Hepatocyte (in vitro differentiated cells): ENCODE data around the gene GPATCH2. TPM values are rescaled to one million over a fixed set of nuclear protein-coding genes. Genes with fewer than 3 reads are reported as not detected.
A peak's percentile ranks its signal among the peaks of the same experiment; 100 is the strongest.

Source experiments
- DNase-seq: peaks from one replicate; pipeline ENCODE4 v3.0.0-alpha.2; 2016; ENCODE audit warnings: low spot score
- H2AFZ ChIP-seq: fragments of 200-600 bp; sonication (generic); 2 replicates; pipeline ENCODE4 v1.6.0; 2016; ENCODE audit warnings: antibody characterized with exemption, mild to moderate bottlenecking
- H3K27ac ChIP-seq: fragments of 200-600 bp; sonication (generic); 2 replicates; pipeline ENCODE4 v1.5.1; 2016; ENCODE audit warnings: mild to moderate bottlenecking
- H3K27me3 ChIP-seq: fragments of 200-600 bp; sonication (generic); 2 replicates; pipeline ENCODE4 v1.6.1; 2016
- H3K36me3 ChIP-seq: fragments of 200-600 bp; sonication (generic); replicated peaks from 2 replicates; pipeline ENCODE4 v1.5.1; 2016; ENCODE audit warnings: low read depth; ENCODE audit not compliant: insufficient read depth
- H3K4me1 ChIP-seq: fragments of 200-600 bp; sonication (generic); 2 replicates; pipeline ENCODE4 v1.5.1; 2016; ENCODE audit warnings: mild to moderate bottlenecking, moderate library complexity; ENCODE audit not compliant: insufficient read depth
- H3K4me2 ChIP-seq: fragments of 200-600 bp; sonication (generic); 2 replicates; pipeline ENCODE4 v1.6.0; 2016
- H3K4me3 ChIP-seq: fragments of 200-600 bp; sonication (generic); 2 replicates; pipeline ENCODE4 v1.5.1; 2016; ENCODE audit warnings: mild to moderate bottlenecking
- H3K79me2 ChIP-seq: fragments of 200-600 bp; sonication (generic); 2 replicates; pipeline ENCODE4 v1.6.0; 2017; ENCODE audit warnings: mild to moderate bottlenecking
- H3K9me2 ChIP-seq: fragments of 200-600 bp; sonication (generic); replicated peaks from 2 replicates; pipeline ENCODE4 v1.6.0; 2017; ENCODE audit warnings: mild to moderate bottlenecking; ENCODE audit not compliant: insufficient read depth
- H3K9me3 ChIP-seq: fragments of 200-600 bp; sonication (generic); 2 replicates; pipeline ENCODE4 v1.5.1; 2016; ENCODE audit warnings: low read depth, mild to moderate bottlenecking
- H4K20me1 ChIP-seq: fragments of 200-600 bp; sonication (generic); 2 replicates; pipeline ENCODE4 v1.6.0; 2016; ENCODE audit warnings: mild to moderate bottlenecking; ENCODE audit not compliant: insufficient read depth, poor library complexity, severe bottlenecking
- EZH2 ChIP-seq: fragments of 200-600 bp; sonication (generic); IDR thresholded peaks from 2 replicates; pipeline ENCODE4 v1.6.1; 2016; ENCODE audit warnings: antibody characterized with exemption, mild to moderate bottlenecking, borderline replicate concordance
- EZH2phosphoT487 ChIP-seq: fragments of 200-600 bp; sonication (generic); IDR thresholded peaks from one replicate; pipeline ENCODE4 v1.6.1; 2018; ENCODE audit warnings: antibody characterized with exemption, mild to moderate bottlenecking, low read depth, moderate library complexity; ENCODE audit not compliant: unreplicated experiment, severe bottlenecking
- WGBS: methylation state at CpG from one replicate; pipeline ENCODE4 v1.1.6; 2016; ENCODE audit warnings: low lambda C conversion rate; ENCODE audit errors: missing lambda C conversion rate; 5-methylcytosine and 5-hydroxymethylcytosine counted together
- polyA plus RNA-seq: library from polyadenylated mRNA; unstranded; fragments of >200 nt; fragmentation: Nextera tagmentation; extraction: Ambion mirVana; gene quantifications from 2 replicates; pipeline ENCODE4 v1.2.1, GENCODE V29; 2016
- total RNA-seq: library from RNA; depleted of rRNA; stranded (reverse); fragments of >200 nt; gene quantifications from 2 replicates; pipeline ENCODE4 v1.2.3, GENCODE V29; 2014
- TF ChIP-seq, protein P1 (sequence below): fragments of 200-600 bp; sonication (generic); IDR thresholded peaks from 2 replicates; pipeline ENCODE4 v1.5.1; 2016; ENCODE audit warnings: antibody characterized with exemption, mild to moderate bottlenecking; ENCODE audit not compliant: poor library complexity

The GPATCH2 gene
- total and polyA plus RNA-seq, 2 experiments from 2014 or later: 7.8 to 22.5 TPM

DNA sequence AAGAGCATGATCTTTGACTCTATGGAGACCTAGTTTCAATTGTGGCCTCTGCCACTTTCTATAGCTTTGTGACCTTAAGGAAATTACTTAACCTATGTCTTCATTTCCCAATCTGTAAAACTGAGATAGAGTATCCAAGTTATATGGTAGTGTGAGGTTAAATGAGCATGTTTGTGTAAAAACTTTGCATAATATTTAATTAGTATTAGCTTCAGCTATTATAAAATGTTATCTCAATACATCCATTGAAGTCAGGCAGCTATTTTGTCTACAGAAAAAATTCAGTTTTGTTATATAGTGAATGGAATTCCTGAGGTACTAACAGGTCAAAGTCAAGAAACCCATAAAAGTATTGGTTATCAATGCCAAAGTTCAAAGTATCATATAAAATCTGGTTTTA, 53.6 kb downstream of the GPATCH2 start:
- no peaks in the 10 kb centered on the region for H3K36me3 ChIP-seq
- no peaks in the 10 kb centered on the region for H3K27me3 ChIP-seq
- peaks cover 12% of the 10 kb centered on the region for H3K4me1 ChIP-seq
- TF ChIP-seq, protein P1, sequence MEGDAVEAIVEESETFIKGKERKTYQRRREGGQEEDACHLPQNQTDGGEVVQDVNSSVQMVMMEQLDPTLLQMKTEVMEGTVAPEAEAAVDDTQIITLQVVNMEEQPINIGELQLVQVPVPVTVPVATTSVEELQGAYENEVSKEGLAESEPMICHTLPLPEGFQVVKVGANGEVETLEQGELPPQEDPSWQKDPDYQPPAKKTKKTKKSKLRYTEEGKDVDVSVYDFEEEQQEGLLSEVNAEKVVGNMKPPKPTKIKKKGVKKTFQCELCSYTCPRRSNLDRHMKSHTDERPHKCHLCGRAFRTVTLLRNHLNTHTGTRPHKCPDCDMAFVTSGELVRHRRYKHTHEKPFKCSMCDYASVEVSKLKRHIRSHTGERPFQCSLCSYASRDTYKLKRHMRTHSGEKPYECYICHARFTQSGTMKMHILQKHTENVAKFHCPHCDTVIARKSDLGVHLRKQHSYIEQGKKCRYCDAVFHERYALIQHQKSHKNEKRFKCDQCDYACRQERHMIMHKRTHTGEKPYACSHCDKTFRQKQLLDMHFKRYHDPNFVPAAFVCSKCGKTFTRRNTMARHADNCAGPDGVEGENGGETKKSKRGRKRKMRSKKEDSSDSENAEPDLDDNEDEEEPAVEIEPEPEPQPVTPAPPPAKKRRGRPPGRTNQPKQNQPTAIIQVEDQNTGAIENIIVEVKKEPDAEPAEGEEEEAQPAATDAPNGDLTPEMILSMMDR: no peak
- TF ChIP-seq EZH2: no peak
- TF ChIP-seq EZH2phosphoT487: no peak
- H3K4me2 ChIP-seq: no peak overlapping the region
- no peak for DNase-seq
- no peak overlapping the region for H2AFZ ChIP-seq
- H3K9me3 ChIP-seq: no peaks in the 10 kb centered on the region
- H3K9me2 ChIP-seq: no peaks in the 10 kb centered on the region
- no peaks in the 10 kb centered on the region for H4K20me1 ChIP-seq
- H3K27ac ChIP-seq: no peak overlapping the region
- H3K79me2 ChIP-seq: no peaks in the 10 kb centered on the region
- H3K4me3 ChIP-seq: no peak overlapping the region

DNA sequence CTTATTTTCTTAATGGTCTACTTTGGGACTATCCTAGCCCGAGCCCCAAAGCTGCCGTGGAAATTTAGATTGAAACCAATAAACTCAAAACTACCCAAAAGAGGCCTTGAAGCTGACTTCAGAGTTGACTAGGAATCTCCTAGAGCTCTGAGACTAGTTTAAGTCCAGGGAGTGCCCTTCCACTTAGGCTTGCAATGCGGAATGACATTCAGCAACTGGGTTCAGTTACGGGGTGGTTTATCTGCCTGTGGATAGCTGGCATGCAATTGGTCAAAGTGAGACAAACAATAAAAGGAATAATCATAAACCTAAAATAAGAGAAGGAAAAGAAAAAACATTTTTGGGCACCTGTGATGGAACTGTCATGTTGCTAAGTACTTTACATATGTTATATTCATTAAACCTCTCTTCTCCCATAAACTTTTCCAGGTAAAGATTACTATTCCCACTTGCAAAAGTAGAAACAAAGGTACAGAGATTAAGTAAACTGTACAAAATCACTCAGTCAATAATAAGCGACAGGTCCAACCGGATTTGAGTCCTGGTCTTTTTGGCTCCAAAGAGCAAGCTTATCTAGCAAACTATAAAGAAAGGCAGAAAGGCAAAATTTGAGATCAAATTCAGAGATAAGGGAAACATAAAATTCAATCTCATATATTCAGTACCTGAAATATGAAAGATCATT, 56.5 kb downstream of the GPATCH2 start:
- TF ChIP-seq EZH2phosphoT487: no peak
- TF ChIP-seq, protein P1: no peak
- no peak for TF ChIP-seq EZH2
- H3K79me2 ChIP-seq: no peaks in the 10 kb centered on the region
- no peaks in the 10 kb centered on the region for H3K9me3 ChIP-seq
- no peaks in the 10 kb centered on the region for H3K27me3 ChIP-seq
- no peak overlapping the region for H2AFZ ChIP-seq
- H3K9me2 ChIP-seq: no peaks in the 10 kb centered on the region
- no peaks in the 10 kb centered on the region for H4K20me1 ChIP-seq
- H3K36me3 ChIP-seq: no peaks in the 10 kb centered on the region
- DNase-seq: no peak
- H3K27ac ChIP-seq: no peak overlapping the region
- WGBS: 73% methylated on average over 6 of the region's 6 CpGs
- H3K4me1 ChIP-seq: peaks cover 12% of the 10 kb centered on the region
- peak overlapping the region; percentile 19 for H3K4me2 ChIP-seq
- no peak overlapping the region for H3K4me3 ChIP-seq

GRCh38 chr1:217569021-217569420, 61.9 kb downstream of the GPATCH2 start:
- Histone ChIP-seq H3K4me2 (no peak overlapping the region), H3K9me2 (no peaks in the 10 kb centered on the region), H3K4me3 (no peak overlapping the region), H3K4me1 (peaks cover under 1% of the 10 kb centered on the region), H3K36me3 (no peaks in the 10 kb centered on the region), H2AFZ (no peak overlapping the region), H3K27me3 (no peaks in the 10 kb centered on the region), H3K79me2 (no peaks in the 10 kb centered on the region), H4K20me1 (no peaks in the 10 kb centered on the region), H3K27ac (no peak overlapping the region), H3K9me3 (no peaks in the 10 kb centered on the region)
- WGBS: 73% methylated on average over 2 of the region's 2 CpGs
- no peak for TF ChIP-seq EZH2phosphoT487
- no peak for TF ChIP-seq EZH2
- TF ChIP-seq, protein P1: no peak
- DNase-seq: no peak

DNA sequence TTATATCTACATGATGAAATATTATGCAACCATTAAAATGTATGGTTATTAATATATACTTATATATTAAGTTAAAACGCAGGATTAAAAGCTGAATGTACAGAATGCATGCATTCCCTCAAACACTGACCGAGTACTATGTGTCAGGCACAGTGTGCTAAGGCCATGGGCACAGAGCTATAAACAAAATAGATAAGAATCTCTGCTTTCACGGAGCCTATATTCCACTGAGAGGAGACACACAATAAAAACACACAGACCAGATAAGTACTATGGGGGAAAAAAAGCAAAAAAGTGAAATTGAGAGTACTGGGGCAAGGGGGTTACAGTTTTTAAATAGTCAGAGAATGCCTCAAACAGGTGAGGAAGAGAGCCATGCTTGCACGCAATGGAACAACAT, 62.7 kb downstream of the GPATCH2 start:
- H3K27me3 ChIP-seq: no peaks in the 10 kb centered on the region
- TF ChIP-seq EZH2: no peak
- TF ChIP-seq, protein P1: no peak
- TF ChIP-seq EZH2phosphoT487: no peak
- no peaks in the 10 kb centered on the region for H3K36me3 ChIP-seq
- H3K4me1 ChIP-seq: no peaks in the 10 kb centered on the region
- H3K27ac ChIP-seq: no peak overlapping the region
- no peak overlapping the region for H2AFZ ChIP-seq
- no peak for DNase-seq
- H3K4me3 ChIP-seq: no peak overlapping the region
- no peak overlapping the region for H3K4me2 ChIP-seq
- no peaks in the 10 kb centered on the region for H4K20me1 ChIP-seq
- WGBS: 72% methylated on average over 4 of the region's 4 CpGs
- no peaks in the 10 kb centered on the region for H3K9me3 ChIP-seq
- H3K9me2 ChIP-seq: no peaks in the 10 kb centered on the region
- H3K79me2 ChIP-seq: no peaks in the 10 kb centered on the region
